ENCODE measurements around the gene SLC38A3.

Gene SLC38A3

DNA sequence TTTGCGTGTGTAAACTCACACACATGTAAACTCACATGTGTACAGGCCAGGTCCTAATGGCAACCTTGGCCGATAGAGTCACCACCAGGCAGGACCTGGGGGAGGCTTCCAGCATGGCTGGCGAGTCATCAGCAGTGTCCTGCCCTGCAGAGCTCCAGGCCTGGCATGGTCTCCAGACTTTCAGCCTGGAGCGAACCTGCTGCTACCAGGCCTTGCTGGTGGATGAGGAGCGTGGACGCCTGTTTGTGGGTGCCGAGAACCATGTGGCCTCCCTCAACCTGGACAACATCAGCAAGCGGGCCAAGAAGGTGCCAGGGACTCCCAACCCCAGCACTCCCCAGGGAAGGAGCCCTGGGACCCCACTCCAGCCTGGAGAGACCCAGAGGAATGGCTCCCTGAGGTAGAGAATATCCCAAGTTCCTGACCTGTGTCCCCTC is 64.9 kb downstream of the SLC38A3 start:
- DNase-seq = no peak

DNA sequence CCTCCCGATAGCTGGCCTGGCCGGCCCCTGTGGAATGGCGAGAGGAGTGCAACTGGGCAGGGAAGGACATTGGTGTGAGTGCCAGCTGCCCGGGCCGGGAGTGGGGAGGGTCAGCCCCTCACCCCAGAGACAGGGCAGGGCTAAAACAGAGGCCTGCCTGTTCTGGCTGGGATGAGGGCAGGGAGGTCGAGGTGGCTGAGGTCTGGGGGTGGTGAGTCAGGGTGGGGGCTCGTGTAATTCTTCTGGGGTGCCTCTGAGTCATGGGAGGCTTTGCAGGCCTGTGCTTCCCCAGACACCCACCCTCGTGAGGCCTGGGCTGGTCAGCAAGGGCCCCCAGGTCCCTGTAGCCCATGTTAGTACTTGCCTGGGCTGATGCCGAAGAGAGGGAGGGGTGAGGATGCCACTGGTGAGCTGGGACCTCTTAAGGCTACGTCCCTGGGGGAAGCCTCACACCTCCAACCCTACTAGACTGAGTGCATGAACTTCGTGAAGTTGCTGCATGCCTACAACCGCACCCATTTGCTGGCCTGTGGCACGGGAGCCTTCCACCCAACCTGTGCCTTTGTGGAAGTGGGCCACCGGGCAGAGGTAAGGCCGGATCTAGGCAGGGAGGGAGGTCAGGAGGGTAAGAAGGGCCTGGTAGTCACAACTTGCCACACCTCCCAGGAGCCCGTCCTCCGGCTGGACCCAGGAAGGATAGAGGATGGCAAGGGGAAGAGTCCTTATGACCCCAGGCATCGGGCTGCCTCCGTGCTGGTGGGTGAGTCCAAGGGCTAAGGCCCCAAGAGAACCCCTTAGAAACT is 65.6 kb downstream of the SLC38A3 start:
- no peak for DNase-seq
